GM19035 (cell line): ENCODE data around the gene CEACAM16.
"Not testable (repeated sequence)": the region's sequence is repeated elsewhere in the genome, so short reads cannot be mapped to it uniquely, and the experiment has no call there.

Experiments
- ATAC-seq: cut with Tn5 transposase; IDR thresholded peaks from one replicate; pipeline ENCODE4 v1.9.1; 2021; ENCODE audit not compliant: unreplicated experiment

Gene CEACAM16

DNA sequence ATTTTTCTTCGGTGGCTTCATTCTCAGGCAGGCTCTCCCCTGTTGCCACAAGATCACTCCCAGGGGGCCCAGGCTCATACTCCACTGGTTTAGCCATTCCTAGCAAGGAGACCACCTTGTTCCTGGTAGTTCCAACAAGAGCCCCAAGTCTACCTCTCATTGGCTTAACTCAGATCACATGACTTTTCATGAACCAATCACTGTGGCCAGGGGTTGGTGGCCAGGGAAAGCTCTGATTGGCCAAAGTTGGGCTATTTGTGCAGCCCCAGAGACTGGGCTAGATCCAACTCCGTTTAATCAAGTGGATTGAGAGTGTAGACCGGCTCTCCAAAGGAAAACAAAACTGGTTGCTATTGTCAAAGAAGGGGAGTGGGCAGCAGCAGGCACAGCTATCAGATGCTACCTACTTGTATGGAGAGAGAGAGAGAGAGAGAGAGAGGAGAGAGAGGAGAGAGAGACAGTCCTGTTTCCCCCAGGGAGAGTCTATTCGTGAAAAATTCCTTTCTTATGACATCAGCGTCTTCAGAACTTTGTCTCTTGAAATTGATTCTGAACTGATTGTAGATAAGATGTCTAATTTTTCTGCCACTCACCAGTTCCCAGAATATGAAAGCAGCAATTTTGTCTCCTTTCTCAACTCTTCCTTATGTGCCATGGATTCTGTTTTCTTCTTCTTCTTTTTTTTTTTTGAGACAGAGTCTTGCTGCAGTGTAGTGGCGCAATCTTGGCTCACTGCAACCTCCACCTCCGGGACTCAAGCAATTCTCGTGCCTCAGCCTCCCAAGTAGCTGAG, 21.7 kb upstream of the CEACAM16 start:
- no peak for ATAC-seq

GRCh38 chr19:44680536-44680935, 18.4 kb upstream of the CEACAM16 start:
- no peak for ATAC-seq

DNA sequence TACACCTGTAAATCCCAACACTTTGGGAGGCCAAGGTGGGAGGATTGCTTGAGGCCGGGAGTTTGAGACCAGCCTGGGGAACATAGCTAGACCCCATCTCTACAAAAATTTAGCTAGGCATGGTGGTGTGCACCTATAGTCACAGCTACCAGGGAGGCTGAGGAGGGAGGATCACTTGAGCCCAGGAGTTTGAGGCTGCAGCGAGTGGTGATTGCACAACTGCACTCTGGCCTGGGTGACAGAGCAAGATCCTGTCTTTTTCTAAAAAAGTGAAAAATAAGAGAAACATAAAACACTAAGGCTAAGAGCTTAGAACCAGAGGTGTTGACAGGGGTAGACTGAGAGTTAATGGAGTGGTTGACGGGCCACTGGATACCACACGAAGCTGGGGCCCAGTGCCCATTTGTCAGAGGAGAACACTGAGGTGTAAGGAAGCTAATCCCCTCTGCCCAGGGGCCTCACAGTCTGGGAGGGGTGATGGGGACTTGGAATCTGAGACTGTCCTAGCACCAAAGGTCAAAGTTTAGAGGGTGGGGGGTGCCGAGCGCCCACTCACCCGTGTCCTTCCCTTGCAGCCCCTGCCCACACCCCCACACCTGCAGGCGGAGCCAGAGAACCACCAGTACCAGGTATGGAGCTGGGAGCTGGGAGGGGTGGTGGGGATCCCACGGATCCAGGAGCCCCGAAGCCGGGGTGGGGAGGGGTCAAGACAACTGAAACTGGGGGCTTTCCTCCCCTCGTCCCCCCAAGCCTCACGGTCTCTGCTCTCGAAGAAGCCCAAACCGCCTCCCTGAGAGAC, 16.8 kb upstream of the CEACAM16 start:
- no peak for ATAC-seq

DNA sequence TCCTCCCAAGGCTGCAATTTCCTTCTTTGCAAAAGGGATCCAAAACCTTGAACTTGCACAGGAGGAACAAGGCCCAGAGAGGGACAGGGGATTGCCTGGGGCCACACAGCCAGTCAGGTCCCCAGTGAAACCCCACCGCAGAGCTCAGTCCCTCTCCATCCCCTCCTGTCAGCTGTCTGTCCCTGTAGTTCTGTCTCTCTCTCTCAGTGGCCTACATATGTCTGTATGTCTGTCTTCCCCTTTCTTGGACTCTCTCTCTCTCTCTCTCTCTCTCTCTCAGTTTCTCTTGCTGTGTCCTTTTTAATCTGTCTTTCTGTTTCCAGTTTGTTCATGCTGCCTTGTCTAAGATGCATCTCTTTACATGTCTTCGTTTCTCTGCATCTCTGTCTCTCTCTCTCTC, 16.1 kb upstream of the CEACAM16 start:
- no peak for ATAC-seq

GRCh38 chr19:44683434-44684210, 15.3 kb upstream of the CEACAM16 start:
- no peak for ATAC-seq

DNA sequence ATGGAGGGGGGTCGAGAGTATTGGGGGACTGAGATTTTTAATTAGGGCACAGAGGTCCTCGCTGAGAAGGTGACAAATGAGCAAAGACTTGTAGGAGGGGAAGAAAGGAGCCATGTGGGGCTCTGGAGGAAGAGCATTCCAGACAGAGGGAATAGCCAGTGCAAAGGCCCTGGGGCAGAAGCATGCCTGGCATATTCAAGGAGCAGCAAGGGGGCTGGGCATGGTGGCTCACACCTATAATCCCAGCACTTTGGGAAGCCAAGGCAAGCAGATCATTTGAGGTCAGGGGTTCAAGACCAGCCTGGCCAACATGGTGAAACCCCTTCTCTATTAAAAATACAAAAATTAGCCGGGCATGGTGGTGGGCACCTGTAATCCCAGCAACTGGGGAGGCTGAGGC, 14.6 kb upstream of the CEACAM16 start:
- ATAC-seq = not testable (repeated sequence)

GRCh38 chr19:44684892-44685863, 13.8 kb upstream of the CEACAM16 start:
- no peak for ATAC-seq

GRCh38 chr19:44685877-44686276, 13.1 kb upstream of the CEACAM16 start:
- no peak for ATAC-seq

- ATAC-seq = no peak
Measured at GRCh38 chr19:44686896-44687295, 12.1 kb upstream of the CEACAM16 start.

GRCh38 chr19:44687888-44688287, 11.1 kb upstream of the CEACAM16 start:
- no peak for ATAC-seq

DNA sequence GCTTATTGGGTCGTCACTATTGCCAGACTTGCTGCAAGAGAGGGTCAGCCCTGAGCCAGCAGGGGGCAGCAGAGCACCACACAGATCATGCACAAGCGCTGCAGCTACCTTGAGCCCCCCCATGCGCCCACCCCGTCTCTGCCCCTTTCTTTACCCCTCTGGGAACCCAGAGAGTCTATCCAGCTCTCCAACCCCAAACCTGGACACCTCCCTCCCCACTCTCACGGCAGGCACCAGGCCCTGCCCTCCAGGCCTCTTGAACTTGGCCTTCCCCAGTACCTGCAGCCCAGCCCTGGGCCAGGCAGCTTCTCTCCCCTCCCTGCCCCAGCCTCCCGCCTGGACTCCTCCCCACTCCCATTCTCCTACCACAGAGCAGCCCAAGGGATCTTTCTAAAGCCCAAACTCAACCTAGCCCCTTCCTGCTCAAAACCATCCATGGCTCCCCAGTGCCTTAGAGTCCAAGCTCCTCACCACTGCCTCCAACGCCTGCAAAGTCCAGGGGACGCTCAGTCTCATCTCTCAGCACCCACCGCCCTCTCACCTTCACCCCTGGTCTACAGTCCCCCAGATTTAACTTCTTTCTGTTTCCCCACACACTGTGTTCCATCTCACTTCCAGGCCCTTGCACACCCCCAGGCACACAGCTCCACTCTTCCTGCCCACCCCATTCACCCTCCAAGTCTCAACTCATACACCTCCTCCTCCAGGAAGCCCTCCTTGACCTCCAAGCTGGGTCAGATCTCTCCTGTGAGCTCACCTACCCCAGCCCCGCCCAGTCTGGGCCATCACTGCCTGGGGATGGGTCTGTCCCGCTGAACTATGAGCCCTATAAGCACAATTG, 9.4 kb upstream of the CEACAM16 start:
- no peak for ATAC-seq

GRCh38 chr19:44690131-44690440, 8.9 kb upstream of the CEACAM16 start:
- no peak for ATAC-seq

DNA sequence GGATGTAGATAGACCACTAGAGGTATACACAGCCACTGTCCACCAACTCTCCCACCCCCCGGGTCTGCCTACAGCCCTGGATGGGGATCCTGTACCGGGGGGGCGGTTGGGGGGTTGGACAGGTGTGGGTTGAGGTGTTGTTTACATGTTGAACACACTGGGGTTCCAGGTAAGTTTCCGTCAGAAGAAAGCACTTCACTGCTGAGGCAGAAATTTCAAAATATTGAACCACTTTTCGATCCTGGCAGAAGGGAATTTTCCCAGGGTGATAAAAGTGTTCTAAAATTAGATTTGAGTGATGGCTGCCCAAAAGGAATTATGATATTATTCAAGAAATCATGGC, 6.6 kb upstream of the CEACAM16 start:
- ATAC-seq = peak; percentile 10

- no peak for ATAC-seq
Measured at GRCh38 chr19:44694184-44694579, 4.8 kb upstream of the CEACAM16 start.

DNA sequence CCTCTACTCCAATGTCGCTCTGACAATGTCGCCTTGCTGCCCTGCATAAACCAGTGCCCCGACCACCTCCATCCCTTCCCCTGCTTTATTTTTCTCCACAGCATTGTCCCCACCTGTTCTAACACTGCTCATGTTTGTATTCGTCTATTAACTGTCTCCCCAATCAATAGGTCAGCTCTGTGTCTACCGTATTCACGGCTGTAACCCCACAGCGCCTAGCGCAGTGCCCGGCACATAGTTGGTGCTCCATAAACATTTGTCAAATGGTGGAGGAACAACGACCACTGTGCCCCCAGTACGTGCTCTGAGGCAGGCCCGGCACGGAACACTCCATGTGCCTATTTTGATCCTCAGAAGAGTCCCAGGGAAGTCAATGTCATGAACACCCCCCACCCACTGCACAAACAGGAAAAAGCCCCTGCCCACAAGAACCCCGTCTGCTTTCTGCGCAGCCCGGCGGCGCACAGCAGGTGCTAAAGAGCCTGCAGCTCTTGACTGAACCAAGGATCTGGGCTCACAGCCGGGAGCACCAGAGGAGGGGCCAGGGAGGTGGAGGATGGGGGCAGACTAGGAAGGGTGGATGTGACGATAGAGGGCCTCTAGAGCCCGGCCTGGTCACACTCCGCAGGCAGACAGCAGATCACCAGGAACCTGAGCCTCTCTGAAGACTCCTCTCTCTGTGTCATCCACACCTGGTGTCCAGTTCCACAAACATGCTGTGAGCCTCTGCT, 1.8 kb upstream of the CEACAM16 start:
- ATAC-seq = no peak

- no peak for ATAC-seq
Measured at GRCh38 chr19:44697670-44698034, 1.3 kb upstream of the CEACAM16 start.

DNA sequence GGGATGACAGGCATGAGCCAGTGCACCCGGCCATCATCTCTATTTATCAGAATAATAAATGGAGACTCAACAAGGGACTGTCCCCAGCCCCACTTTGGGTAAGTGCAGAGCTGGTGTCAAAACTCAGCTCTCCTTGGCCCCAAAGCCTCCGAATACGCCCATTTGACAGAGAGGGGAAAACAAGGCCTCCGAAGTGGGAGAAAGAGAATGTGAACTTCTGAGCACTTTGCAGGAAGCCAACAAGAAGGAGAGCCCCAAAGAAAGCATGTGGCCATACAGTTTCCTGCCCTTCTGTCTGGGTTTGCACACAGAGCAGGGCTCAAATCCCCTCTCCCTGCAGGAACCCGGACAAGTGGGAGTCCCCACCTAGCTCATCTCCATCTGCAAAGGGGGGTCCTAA, 1.6 kb downstream of the CEACAM16 start:
- no peak for ATAC-seq

GRCh38 chr19:44701228-44701627, 2.3 kb downstream of the CEACAM16 start:
- ATAC-seq = no peak

DNA sequence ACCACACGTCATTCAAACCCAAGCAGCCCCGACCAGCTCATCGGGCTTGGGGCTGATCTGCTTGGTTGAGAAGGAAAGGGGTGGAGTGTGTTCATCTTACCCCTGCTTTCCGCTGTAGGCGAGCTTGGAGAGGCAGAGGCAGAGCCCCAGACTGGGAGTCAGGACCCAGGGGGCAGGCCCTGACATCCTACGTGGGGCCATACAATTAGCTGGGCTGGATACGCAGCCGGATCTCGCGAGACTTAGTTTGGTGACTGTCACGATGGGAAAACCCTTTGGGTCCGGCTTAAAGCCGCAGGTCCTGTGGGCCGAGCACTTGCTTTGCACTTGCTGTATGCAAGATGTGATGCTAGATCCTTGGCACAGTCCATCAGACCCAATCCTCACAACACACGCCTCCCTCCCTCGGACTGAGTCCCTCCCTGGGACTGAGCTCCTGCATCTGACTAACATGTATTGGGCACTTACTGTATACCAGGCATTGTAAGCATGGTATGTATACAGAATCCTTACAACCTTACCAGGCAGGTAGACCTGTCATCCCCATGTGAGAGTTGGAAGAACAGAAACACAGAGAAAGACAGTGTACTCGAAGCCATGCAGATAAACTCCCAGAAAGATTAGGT, 3.7 kb downstream of the CEACAM16 start:
- no peak for ATAC-seq
